ENCODE data around the gene CD63.

The CD63 gene

DNA sequence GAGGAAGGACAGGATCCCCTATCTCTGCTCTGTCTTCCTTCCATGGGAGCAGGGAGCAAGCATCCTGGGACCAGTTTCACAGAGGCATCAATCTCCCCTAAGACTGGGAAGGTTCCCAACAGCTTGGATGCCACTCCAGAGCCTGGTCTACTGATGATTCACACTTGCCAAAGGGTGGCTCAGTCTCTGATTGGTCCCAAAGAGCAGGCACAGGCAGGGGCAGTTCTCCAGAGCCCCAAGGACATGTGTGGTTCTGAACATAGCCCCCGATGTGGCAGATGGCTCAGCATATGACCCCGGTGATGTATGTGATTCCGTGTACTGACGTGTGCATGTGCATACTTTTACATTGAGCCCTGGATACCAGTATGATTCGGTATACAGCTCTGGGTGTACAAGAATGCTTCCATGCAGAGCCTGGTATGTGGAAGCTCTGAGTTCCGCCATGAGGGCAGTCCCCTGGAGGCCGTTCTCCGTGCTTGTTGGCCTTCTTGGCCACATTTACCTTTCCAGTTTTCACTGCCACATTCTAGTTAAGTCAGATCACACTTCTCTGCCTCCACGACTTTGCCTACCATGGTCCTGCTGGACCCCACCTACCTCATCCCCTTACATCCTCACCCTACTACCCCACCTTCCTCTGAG, 42.3 kb downstream of the CD63 start:
- peak; percentile 57 for DNase-seq (ENCODE audit: low spot score)

DNA sequence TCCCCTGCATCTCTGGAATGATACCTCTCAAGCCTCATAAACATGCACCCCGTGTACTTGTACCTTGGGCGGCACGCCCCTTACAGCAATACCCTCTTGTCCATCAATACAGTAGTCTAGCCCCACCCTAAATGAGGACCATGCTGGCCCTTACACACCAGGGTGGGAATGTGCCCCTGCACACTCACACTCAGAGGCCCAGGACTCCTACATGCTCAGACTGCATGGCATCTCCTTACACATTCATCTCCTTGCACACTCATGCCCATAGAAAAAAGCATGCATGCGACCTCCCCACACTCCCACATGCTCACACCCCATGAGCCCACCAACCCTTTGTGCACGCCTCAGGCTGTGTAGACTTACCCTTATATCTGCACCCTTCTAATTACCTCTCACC, 43.1 kb downstream of the CD63 start:
- DNase-seq (ENCODE audit: low spot score), result no peak

DNA sequence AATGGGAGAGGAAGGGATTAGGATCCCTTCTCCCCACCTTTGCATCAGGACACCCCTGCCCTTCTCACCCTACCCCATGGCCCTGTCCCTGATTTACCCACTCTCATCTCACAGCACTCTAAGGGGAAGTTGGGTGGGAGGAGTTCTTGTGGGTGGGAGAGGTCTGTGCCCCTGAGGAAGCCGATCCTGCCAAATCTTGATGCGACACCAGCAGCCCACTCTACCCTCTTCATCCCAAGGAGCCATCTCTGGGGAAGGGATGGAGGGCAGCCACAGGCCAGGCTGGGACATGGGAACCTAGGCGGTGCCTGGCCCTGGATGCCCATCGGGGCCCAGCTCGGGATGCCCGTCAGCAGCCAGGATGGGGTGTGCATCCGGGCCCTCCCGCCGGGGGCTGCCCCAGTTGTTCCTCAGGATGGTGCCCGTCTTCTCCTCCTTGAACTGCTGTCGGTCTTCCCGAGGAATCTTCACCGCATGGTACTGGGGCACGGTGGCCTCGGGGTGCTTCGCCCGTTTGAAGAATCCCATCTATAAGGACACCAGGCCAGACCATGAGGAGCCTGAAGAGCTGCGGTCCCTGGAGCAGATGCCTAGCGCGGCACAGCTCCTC, 43.9 kb downstream of the CD63 start:
- DNase-seq (ENCODE audit: low spot score), result no peak

DNA sequence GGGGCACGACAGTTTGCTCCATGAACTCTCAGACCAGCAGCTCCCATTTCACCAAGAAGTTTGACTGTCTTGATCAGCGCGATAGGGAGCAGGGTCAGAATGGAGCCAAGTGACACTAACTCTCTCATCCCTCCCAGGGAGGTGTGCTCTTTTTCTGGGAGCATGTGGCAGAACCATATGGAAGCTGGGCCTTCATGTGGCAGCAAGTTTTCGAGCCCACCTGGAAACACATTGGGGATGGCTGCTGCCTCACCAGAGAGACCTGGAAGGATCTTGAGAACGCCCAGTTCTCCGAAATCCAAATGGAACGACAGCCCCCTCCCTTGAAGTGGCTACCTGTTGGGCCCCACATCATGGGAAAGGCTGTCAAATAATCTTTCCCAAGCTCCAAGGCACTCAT, 45.1 kb downstream of the CD63 start:
- no peak for DNase-seq (ENCODE audit: low spot score)

DNA sequence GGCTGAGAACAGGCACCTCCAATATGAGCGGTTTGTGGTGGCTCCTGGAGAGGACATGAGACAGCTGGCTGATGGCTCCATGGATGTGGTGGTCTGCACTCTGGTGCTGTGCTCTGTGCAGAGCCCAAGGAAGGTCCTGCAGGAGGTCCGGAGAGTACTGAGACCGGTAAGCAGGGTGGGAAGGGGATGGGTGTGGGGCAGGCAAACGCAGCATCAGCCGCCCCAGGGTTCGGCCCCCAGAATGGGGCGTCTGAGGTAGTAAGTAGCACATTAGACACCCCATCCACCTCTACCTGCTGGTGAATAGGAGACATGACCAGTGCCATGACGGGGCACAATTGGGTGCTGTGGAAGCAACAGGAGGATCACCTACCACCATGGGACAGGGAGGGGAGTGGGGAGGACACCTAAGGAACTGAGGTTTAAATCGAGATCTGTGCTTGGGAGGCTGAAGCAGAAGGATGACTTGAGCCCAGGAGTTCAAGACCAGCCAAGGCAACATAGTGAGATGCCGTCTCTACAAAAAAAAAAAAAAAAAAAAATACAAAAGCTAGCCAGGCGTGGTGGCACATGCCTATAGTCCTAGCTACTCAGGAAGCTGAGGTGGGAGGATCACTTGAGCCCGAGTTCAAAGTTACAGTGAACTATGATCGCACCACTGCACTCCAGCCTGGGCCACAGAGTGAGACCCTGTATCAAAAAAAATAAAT, 46.6 kb downstream of the CD63 start:
- DNase-seq (ENCODE audit: low spot score), result no peak

DNA sequence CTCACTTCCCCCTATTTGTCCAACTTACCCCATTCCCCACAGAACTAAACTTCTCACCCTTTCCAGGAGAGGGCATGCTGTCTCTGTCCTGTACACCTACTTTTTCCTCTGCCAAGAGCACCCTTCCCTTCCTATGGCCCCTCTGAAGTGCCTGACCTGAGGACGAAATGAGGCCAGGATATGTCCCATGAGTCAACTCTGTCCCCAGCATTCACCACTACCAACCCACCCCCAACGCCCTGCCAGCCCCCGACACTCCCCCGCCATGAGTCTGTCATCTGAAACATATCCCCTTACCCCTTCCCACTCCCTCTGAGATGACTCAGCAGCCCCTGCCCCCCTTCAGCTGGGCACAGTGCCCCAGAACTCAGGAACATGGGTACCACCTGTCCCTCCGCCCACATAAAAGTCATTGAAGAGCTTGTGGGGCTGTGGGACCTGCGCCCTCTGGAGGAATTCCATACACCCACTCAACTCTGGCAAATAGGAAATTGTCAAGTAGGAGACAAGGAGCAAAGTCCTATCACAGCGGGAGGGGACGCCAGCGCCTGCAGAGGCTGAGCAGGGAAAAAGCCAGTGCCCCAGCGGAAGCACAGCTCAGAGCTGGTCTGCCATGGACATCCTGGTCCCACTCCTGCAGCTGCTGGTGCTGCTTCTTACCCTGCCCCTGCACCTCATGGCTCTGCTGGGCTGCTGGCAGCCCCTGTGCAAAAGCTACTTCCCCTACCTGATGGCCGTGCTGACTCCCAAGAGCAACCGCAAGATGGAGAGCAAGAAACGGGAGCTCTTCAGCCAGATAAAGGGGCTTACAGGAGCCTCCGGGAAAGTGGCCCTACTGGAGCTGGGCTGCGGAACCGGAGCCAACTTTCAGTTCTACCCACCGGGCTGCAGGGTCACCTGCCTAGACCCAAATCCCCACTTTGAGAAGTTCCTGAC, 47.4 kb downstream of the CD63 start:
- peak; percentile 64 for DNase-seq (ENCODE audit: low spot score)

DNA sequence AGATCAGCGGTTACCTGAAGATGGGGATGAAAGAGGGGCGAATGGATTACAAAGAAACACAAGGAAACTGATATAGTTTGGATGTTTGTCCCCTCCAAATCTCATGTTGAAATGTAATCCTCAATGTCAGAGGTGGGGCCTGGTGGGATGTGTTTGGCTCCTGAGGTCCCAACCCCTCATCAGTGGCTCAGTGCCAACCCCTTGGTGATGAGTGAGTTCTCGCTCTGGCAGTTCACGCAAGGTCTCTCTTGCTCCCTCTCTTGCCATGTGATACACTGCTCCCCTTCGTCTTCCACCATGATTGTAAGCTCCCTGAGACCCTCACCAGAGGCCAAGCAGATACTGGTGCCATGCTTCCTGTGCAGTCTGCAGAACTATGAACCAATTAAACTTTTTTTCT, 49.1 kb downstream of the CD63 start:
- no peak for DNase-seq (ENCODE audit: low spot score)

DNA sequence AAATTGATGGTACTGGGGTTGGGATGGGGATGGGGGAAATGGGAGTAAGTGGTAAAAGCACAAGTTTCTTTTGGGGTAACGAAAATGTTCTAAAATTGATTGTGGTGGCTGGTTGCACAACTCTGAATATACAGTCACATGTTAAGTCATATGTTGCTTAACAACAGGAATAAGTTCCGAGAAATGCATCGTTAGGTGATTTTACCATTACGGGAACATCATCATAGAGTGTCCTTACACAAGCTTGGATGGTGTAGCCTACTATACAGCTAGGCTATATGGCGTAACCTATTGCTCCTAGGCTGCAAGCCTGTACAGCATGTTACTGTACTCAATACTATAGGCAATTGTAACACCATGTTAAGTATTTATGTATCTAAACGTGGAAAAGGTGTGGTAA, 52.1 kb downstream of the CD63 start:
- no peak for DNase-seq (ENCODE audit: low spot score)

DNA sequence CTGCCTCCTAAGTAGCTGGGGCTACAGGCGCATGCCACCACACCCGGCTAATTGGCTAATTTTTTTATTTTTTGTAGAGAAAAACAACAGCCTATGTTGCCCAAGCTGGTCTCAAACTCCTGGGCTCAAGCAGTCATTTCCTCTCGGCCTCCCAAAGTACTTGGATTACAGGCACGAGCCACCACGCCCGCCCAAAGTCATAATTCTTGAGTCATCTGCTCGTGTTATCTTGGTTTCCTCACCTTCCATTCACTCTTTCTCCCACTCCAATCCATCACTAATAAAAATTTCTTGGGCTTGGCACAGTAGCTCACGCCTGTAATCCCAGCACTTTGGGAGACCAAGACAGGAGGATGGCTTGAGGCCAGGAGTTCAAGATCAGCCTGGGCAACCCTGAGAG, 53.1 kb downstream of the CD63 start:
- no peak for DNase-seq (ENCODE audit: low spot score)

Measured in Ammon's horn (tissue), 1 donor.